ENCODE data around the gene PPP1R16B. TPM values are rescaled to one million over a fixed set of nuclear protein-coding genes. Genes with fewer than 3 reads are reported as not detected.

The PPP1R16B gene
- total RNA-seq, 2 experiments from 2014 or later: 72.9 to 73.4 TPM

- Mint-ChIP-seq H3K27ac (peak overlapping the region; percentile 84), H3K27me3 (no peaks in the 10 kb centered on the region), H3K9me3 (peaks cover 3% of the 10 kb centered on the region), H3K4me3 (peak overlapping the region; percentile 55), H3K4me1 (peaks cover 44% of the 10 kb centered on the region), H3K36me3 (peaks cover 18% of the 10 kb centered on the region)
- no peak for DNase-seq
- POLR2A ChIA-PET: interaction anchor here (0.8 to 1.4 kb wide), 4 partner anchors 8 to 41 kb away, joined by 3 to 5 read pairs (median 4); no protein-coding TSS in a partner anchor
- peak; percentile 56 for ATAC-seq (ENCODE audit: low read depth)
Observed at GRCh38 chr20:38883081-38883980, 77.8 kb downstream of the PPP1R16B start.

DNA sequence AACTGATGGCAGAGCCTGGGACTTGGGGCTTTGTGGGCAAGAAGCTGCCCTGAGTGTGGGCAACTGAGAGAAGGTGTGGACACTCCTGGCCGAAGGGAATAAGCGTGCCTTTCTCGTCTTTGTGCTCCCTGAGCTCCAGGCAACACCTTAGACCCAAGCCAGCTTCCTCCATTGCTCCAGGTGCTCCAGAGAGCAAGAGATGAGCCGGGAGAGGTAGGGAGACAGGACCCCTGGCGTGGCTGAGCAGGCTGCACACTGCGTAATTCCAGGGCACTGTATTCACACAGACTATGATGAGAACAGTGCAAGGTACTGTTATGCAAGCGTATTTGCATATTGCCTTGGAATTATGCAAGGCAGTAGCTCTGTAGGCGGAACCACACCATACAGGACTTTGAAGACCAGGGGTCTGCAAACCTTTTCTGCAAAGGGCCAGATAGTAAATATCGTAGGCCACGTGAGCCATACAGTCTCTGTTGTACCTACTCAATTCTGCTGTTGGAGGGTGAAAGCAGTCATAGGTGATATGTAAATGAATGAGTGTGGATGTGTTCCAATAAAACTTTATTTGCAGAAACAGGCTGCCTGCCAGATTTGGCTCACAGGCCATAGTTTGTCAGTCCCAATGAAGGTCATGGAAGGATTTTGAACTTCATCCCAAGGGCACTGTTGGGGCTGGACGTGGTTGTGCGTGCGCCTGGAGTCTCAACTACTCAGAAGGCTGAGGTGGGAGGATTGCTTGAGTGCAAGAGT is 78.7 kb downstream of the PPP1R16B start:
- POLR2A ChIA-PET: interaction anchor here (0.8 to 1.4 kb wide), 2 partner anchors 9 to 14 kb away, joined by 3 to 4 read pairs; no protein-coding TSS in a partner anchor
- H3K36me3 Mint-ChIP-seq: peaks cover 12% of the 10 kb centered on the region
- ATAC-seq (ENCODE audit: low read depth): no peak
- peak; percentile 14 for DNase-seq
- no peaks in the 10 kb centered on the region for H3K27me3 Mint-ChIP-seq
- H3K27ac Mint-ChIP-seq: no peak overlapping the region
- H3K4me1 Mint-ChIP-seq: peaks cover 38% of the 10 kb centered on the region
- H3K9me3 Mint-ChIP-seq: peaks cover 3% of the 10 kb centered on the region
- H3K4me3 Mint-ChIP-seq: no peak overlapping the region

DNA sequence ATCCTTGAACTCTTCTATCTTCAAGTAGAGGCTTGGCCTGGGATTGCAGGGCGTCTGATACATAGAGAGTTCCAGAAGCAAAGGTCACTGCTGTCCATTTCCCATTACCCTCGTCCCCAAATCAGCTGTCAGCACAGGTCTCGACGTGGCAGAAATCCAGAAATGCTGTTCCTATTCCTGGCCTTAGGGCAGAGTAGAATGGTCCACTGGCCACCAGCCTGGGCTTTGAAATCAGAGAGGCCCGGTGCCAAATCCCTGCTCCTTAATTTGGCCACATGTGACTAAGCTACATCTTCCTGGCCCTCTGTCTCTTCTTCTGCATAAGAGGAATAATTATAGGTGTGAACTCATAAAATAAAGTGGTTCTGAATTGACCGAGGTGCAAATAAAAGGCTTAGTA is 79.9 kb downstream of the PPP1R16B start:
- ATAC-seq (ENCODE audit: low read depth): no peak
- Mint-ChIP-seq H3K9me3 (peaks cover 3% of the 10 kb centered on the region), H3K27me3 (no peaks in the 10 kb centered on the region), H3K4me1 (peaks cover 37% of the 10 kb centered on the region), H3K4me3 (no peak overlapping the region), H3K36me3 (peaks cover 14% of the 10 kb centered on the region), H3K27ac (no peak overlapping the region)
- POLR2A ChIA-PET: no interaction called here
- no peak for DNase-seq

DNA sequence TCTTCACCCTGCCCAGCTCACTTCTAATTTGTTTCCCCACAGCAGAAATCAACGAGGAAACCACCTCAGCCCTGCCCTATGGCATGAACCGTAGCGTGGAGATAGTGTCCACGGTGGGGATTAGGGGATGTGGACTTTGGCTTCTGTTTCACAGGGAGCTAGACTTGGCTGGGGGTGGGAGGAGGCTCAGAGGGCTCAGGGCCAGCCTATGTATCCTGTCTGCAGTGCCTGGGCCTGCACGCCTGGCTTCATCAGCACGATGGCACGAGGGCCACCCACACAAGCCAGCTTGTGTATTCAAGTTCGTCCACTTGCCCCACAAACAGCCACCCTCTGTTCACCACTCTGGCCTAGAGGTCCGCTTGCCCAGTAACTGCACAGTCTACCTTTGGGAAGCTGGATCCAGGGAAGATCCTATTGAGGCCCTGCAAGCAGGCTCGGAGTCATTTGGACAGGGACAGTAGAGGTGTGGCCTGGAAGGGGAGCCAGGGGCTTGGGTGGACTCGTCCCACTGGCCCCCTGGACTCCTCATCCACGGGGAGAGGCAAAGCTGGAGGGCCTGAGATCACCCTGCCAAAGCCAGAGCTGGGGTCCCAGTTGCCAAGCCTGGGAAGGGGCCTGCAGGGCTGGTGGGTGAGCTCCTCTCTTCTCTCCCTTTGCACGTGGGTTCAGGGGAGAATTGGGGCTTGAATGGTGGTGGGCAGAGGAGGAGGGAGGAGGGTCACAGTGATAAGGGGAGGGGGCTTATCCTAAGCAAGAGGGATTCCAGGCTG is 82.7 kb downstream of the PPP1R16B start:
- no peak for DNase-seq
- Mint-ChIP-seq H3K27me3 (no peaks in the 10 kb centered on the region), H3K27ac (peak overlapping the region; percentile 65), H3K4me3 (no peak overlapping the region), H3K4me1 (peaks cover 21% of the 10 kb centered on the region), H3K9me3 (peaks cover 3% of the 10 kb centered on the region), H3K36me3 (peaks cover 9% of the 10 kb centered on the region)
- POLR2A ChIA-PET: interaction anchor here (1.0 to 1.4 kb wide), 2 partner anchors 12 to 26 kb away, joined by 3 to 4 read pairs; no protein-coding TSS in a partner anchor
- ATAC-seq (ENCODE audit: low read depth): no peak

GRCh38 chr20:38889050-38889449 is 83.6 kb downstream of the PPP1R16B start:
- POLR2A ChIA-PET: no interaction called here
- Mint-ChIP-seq H3K9me3 (peaks cover 3% of the 10 kb centered on the region), H3K4me1 (peaks cover 26% of the 10 kb centered on the region)

DNA sequence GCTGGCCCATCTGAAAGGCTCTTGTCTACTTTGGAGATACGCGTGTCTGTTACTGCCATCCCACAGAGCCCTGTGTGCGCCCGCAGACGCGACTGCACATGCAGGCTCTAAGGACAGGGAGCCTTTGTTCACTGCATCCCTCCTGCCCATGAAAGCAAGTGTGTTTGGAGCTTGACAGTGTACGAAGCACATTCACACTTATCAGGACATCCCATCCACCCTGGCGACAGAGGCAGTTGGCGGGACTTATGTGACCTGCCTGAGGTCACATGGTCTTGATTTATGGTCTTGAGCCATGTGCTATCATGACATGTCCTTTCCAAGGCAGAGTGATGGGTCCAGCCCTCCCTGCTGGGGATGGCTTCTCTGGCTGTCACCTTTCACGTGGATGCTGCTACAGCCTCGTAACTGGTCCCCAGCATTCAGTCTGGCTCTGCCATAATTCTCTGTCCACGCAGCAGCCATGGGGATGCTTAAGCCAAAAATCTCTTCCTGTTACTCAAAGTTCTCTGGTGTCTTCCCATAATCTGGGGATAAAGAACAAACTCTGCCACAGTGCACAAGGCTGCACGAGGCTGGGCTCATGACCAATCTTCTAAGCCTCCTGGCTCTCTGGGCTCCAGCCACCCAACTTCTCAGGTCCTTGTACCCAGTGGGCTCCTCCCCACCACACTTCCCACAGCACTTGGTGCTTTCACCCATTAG is 84.4 kb downstream of the PPP1R16B start:
- Mint-ChIP-seq H3K27ac (peak overlapping the region; percentile 35), H3K27me3 (no peaks in the 10 kb centered on the region), H3K9me3 (peaks cover 3% of the 10 kb centered on the region), H3K36me3 (peaks cover 9% of the 10 kb centered on the region), H3K4me1 (peaks cover 31% of the 10 kb centered on the region), H3K4me3 (no peak overlapping the region)
- ATAC-seq (ENCODE audit: low read depth) (no peak), DNase-seq (no peak)
- POLR2A ChIA-PET: no interaction called here

More at GRCh38 chr20:38889050-38889449, 83.6 kb downstream of the PPP1R16B start:
- no peak overlapping the region for H3K27ac Mint-ChIP-seq
- H3K36me3 Mint-ChIP-seq: peaks cover 9% of the 10 kb centered on the region
- DNase-seq (no peak), ATAC-seq (ENCODE audit: low read depth) (no peak)
- H3K27me3 Mint-ChIP-seq: no peaks in the 10 kb centered on the region
- no peak overlapping the region for H3K4me3 Mint-ChIP-seq

DNA sequence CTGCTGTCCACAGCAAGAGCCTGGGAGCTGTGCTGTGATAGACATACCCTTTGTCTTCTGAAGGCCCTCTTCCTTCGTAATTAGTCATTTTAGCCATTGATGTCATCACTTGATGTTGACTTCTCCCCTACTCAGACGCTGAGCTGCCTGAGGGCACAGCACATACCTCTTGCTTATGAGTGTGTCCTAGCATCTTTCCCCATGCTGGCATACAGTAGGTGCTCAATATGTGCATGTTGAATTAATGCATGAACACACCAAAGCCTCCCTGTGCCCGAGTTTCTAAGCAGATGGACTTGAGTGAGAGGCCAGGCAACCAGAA is 85.0 kb downstream of the PPP1R16B start:
- POLR2A ChIA-PET: interaction anchor here (0.9 kb wide), 1 partner anchor 85 kb away, joined by 3 read pairs; the partner anchor contains the start of gene PPP1R16B
- Mint-ChIP-seq H3K9me3 (peaks cover 3% of the 10 kb centered on the region), H3K27ac (peak overlapping the region; percentile 35), H3K4me1 (peaks cover 29% of the 10 kb centered on the region), H3K27me3 (no peaks in the 10 kb centered on the region), H3K4me3 (no peak overlapping the region), H3K36me3 (peaks cover 9% of the 10 kb centered on the region)
- ATAC-seq (ENCODE audit: low read depth) (no peak), DNase-seq (no peak)

GRCh38 chr20:38892091-38892981 is 86.8 kb downstream of the PPP1R16B start:
- Mint-ChIP-seq H3K9me3 (no peaks in the 10 kb centered on the region), H3K4me3 (no peak overlapping the region), H3K27me3 (no peaks in the 10 kb centered on the region)

DNA sequence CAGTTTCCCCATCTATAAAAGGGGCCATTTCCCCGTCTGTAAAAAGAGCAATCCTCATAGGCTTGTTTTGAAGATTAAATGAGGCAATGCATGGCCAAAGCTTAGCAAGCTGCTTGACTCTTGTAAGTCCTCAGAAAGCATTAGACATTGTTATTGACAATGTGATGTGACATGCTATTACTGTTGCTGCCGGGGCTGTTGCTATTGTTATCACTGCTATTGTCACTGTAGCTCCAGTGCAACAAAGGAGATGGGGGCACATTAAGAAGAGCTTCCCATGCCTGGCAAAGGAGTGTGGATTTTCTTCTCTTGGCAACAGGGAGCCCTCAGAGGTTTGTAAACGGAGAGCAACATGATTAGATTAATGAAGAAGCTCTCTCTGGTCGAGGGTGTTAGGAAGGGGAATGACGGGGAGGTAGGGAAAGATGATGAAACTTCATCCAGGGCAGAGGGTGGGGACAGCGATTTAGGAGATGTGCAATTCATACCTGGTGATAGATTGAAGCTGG is 87.6 kb downstream of the PPP1R16B start:
- Mint-ChIP-seq H3K27ac (peak overlapping the region; percentile 81), H3K27me3 (no peaks in the 10 kb centered on the region), H3K36me3 (peaks cover 16% of the 10 kb centered on the region), H3K4me3 (peak overlapping the region; percentile 59), H3K4me1 (peaks cover 27% of the 10 kb centered on the region), H3K9me3 (no peaks in the 10 kb centered on the region)
- POLR2A ChIA-PET: interaction anchor here (0.6 to 2.0 kb wide), 5 partner anchors 10 to 87 kb away, joined by 3 to 15 read pairs (median 4); partner anchors contain the start of gene PPP1R16B
- DNase-seq: no peak
- ATAC-seq (ENCODE audit: low read depth): peak; percentile 5

More at GRCh38 chr20:38892091-38892981, 86.8 kb downstream of the PPP1R16B start:
- Mint-ChIP-seq H3K36me3 (peaks cover 12% of the 10 kb centered on the region), H3K27ac (peak overlapping the region; percentile 58), H3K4me1 (peaks cover 27% of the 10 kb centered on the region)
- DNase-seq (no peak), ATAC-seq (ENCODE audit: low read depth) (no peak)
- POLR2A ChIA-PET: interaction anchor here (1.2 to 2.0 kb wide), 4 partner anchors 9 to 86 kb away, joined by 3 to 15 read pairs (median 4); partner anchors contain the start of gene PPP1R16B

GRCh38 chr20:38893565-38894090 is 88.1 kb downstream of the PPP1R16B start:
- Mint-ChIP-seq H3K9me3 (no peaks in the 10 kb centered on the region), H3K4me1 (peaks cover 27% of the 10 kb centered on the region), H3K27me3 (no peaks in the 10 kb centered on the region), H3K36me3 (peaks cover 16% of the 10 kb centered on the region), H3K4me3 (peak overlapping the region; percentile 59), H3K27ac (peak overlapping the region; percentile 81)
- ATAC-seq (ENCODE audit: low read depth) (peak; percentile 83), DNase-seq (peak; percentile 84)
- POLR2A ChIA-PET: interaction anchor here (0.6 to 2.0 kb wide), 4 partner anchors 17 to 87 kb away, joined by 3 to 15 read pairs (median 4); partner anchors contain the start of gene PPP1R16B

Measured in activated naive CD8-positive, alpha-beta T cell treated with anti-CD3 and anti-CD28 coated beads, Interleukin-2, amount 10 ng/mL, durations not matched to agents 7 days and 5 days (primary cell).